HepG2 (cell line): ENCODE results near the gene TEX35. TPM values are rescaled to one million over a fixed set of nuclear protein-coding genes. Genes with fewer than 3 reads are reported as not detected.

Experiments
- GABPB1 ChIP-seq: IDR thresholded peaks from 2 replicates; pipeline ENCODE4 v1.6.1; 2016; ENCODE audit warnings: mild to moderate bottlenecking, missing genetic modification reagents, moderate library complexity, missing compliant biosample characterization
- GATAD1 ChIP-seq: IDR thresholded peaks from 2 replicates; pipeline ENCODE4 v1.6.1; 2016; ENCODE audit warnings: missing genetic modification reagents, missing compliant biosample characterization
- HCFC1 ChIP-seq: fragments of 150-350 bp; IDR thresholded peaks from 2 replicates; pipeline ENCODE4 v1.6.1; 2014; ENCODE audit warnings: low read depth, low read length
- HNRNPK ChIP-seq: fragments of 200-400 bp; formaldehyde crosslinking; IDR thresholded peaks from 2 replicates; pipeline ENCODE4 v1.6.1; 2018; ENCODE audit warnings: low read length, low read depth, moderate library complexity, mild to moderate bottlenecking; ENCODE audit not compliant: poor library complexity, severe bottlenecking
- KDM4B ChIP-seq: sonication (generic); formaldehyde crosslinking; IDR thresholded peaks from 2 replicates; pipeline ENCODE4 v1.4.0; 2020; ENCODE audit warnings: missing genetic modification reagents
- MNT ChIP-seq: fragments of 450-650 bp; IDR thresholded peaks from 2 replicates; pipeline ENCODE4 v1.6.1; 2016
- MXD1 ChIP-seq: sonication (generic); formaldehyde crosslinking; IDR thresholded peaks from 2 replicates; pipeline ENCODE4 v1.4.0; 2020; ENCODE audit warnings: mild to moderate bottlenecking, missing genetic modification reagents
- NR2F1 ChIP-seq, 2 experiments: fragments of 450-650 bp in 1 of 2; formaldehyde crosslinking in 1 of 2; IDR thresholded peaks; 2 replicates each; pipeline versions ENCODE4 v1.5.0 to v1.6.1; 2016 to 2020; ENCODE audit warnings: mild to moderate bottlenecking in 1 of 2, missing compliant biosample characterization in 1 of 2, missing genetic modification reagents in 1 of 2, moderate library complexity in 1 of 2
- ZBTB1 ChIP-seq: sonication (generic); formaldehyde crosslinking; IDR thresholded peaks from 2 replicates; pipeline ENCODE4 v1.4.0; 2020; ENCODE audit warnings: missing genetic modification reagents, borderline replicate concordance
- ZFX ChIP-seq: sonication (generic); formaldehyde crosslinking; IDR thresholded peaks from 2 replicates; pipeline ENCODE4 v1.4.0; 2020; ENCODE audit warnings: mild to moderate bottlenecking, low read depth, missing genetic modification reagents, moderate library complexity
- ZNF430 ChIP-seq: sonication (generic); formaldehyde crosslinking; IDR thresholded peaks from 2 replicates; pipeline ENCODE4 v1.9.0; 2021; ENCODE audit warnings: mild to moderate bottlenecking, missing genetic modification reagents
- ZNF772 ChIP-seq: sonication (generic); formaldehyde crosslinking; IDR thresholded peaks from 2 replicates; pipeline ENCODE4 v1.5.0; 2020; ENCODE audit warnings: mild to moderate bottlenecking, missing genetic modification reagents
- ZNF879 ChIP-seq: sonication (generic); formaldehyde crosslinking; IDR thresholded peaks from 2 replicates; pipeline ENCODE4 v1.8.1; 2023; ENCODE audit warnings: missing genetic modification reagents
- polyA plus RNA-seq, 8 experiments: library from polyadenylated mRNA; depleted of rRNA in 3 of 8; stranded (reverse) in 7 of 8; unstranded in 1 of 8; fragments of >200 nt; fragmentation: Illumina TruSeq in 4 of 8; extraction: Trizol in 4 of 8; gene quantifications; 2 replicates each; pipeline versions ENCODE4 v1.2.1 to v1.2.3, GENCODE V29; 2011 to 2016; ENCODE audit warnings: low read depth in 4 of 8, missing spikeins in 1 of 8, mixed read lengths in 1 of 8; ENCODE audit not compliant: insufficient read depth in 1 of 8
- total RNA-seq, 5 experiments: library from RNA; depleted of rRNA; stranded (reverse); fragments of >200 nt; fragmentation: Illumina TruSeq; extraction: Trizol; gene quantifications; 2 replicates each; pipeline ENCODE4 v1.2.3, GENCODE V29; 2016; ENCODE audit warnings: low read depth in 1 of 5
- TF ChIP-seq, protein P1 (sequence below): sonication (generic); formaldehyde crosslinking; IDR thresholded peaks from 2 replicates; pipeline ENCODE4 v1.4.0; 2020; ENCODE audit warnings: mild to moderate bottlenecking, missing genetic modification reagents
- TF ChIP-seq, protein P2 (sequence below): sonication (generic); formaldehyde crosslinking; IDR thresholded peaks from 2 replicates; pipeline ENCODE4 v1.5.1; 2020; ENCODE audit warnings: missing genetic modification reagents, mild to moderate bottlenecking, borderline replicate concordance
- TF ChIP-seq, protein P3 (sequence below): sonication (generic); formaldehyde crosslinking; IDR thresholded peaks from 2 replicates; pipeline ENCODE4 v1.9.0; 2021; ENCODE audit warnings: missing genetic modification reagents, borderline replicate concordance

Gene TEX35
- total and polyA plus RNA-seq, 2 of the 13 experiments (the other 11 are each of a cell fraction or from before 2014, with no cell fraction given), result not detected

GRCh38 chr1:178542554-178543289, 29.8 kb downstream of the TEX35 start (continued):
- TF ChIP-seq, protein P1, sequence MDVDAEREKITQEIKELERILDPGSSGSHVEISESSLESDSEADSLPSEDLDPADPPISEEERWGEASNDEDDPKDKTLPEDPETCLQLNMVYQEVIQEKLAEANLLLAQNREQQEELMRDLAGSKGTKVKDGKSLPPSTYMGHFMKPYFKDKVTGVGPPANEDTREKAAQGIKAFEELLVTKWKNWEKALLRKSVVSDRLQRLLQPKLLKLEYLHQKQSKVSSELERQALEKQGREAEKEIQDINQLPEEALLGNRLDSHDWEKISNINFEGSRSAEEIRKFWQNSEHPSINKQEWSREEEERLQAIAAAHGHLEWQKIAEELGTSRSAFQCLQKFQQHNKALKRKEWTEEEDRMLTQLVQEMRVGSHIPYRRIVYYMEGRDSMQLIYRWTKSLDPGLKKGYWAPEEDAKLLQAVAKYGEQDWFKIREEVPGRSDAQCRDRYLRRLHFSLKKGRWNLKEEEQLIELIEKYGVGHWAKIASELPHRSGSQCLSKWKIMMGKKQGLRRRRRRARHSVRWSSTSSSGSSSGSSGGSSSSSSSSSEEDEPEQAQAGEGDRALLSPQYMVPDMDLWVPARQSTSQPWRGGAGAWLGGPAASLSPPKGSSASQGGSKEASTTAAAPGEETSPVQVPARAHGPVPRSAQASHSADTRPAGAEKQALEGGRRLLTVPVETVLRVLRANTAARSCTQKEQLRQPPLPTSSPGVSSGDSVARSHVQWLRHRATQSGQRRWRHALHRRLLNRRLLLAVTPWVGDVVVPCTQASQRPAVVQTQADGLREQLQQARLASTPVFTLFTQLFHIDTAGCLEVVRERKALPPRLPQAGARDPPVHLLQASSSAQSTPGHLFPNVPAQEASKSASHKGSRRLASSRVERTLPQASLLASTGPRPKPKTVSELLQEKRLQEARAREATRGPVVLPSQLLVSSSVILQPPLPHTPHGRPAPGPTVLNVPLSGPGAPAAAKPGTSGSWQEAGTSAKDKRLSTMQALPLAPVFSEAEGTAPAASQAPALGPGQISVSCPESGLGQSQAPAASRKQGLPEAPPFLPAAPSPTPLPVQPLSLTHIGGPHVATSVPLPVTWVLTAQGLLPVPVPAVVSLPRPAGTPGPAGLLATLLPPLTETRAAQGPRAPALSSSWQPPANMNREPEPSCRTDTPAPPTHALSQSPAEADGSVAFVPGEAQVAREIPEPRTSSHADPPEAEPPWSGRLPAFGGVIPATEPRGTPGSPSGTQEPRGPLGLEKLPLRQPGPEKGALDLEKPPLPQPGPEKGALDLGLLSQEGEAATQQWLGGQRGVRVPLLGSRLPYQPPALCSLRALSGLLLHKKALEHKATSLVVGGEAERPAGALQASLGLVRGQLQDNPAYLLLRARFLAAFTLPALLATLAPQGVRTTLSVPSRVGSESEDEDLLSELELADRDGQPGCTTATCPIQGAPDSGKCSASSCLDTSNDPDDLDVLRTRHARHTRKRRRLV (CRISPR knock-in tag), result peak; percentile 25; the same call in 1 of the 2 replicates
- TF ChIP-seq GABPB1 (CRISPR knock-in tag), result peak; percentile 14; the same call in 1 of the 2 replicates
- peak; percentile 36; the same call in 1 of the 2 replicates for TF ChIP-seq ZNF430
- peak; percentile 1; the same call in 1 of the 2 replicates for TF ChIP-seq MXD1 (CRISPR knock-in tag)
- TF ChIP-seq HCFC1, result 0 out of 2 replicates have a peak, but pooled peaks have one; percentile 3
- TF ChIP-seq ZBTB1 (CRISPR knock-in tag), result no peak
- TF ChIP-seq ZNF879, result no peak
- TF ChIP-seq, protein P2, sequence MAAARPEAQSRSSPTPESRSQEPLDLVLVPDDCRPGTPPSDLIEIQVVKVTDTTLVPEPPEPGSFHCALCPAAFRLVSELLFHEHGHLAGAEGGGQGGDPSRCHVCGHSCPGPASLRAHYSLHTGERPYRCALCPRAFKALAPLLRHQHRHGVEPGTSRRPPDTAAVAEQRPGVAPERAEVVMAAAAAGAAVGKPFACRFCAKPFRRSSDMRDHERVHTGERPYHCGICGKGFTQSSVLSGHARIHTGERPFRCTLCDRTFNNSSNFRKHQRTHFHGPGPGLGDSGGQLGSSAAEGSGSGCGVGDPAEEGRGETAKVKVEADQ (CRISPR knock-in tag), result 0 out of 2 replicates have a peak, but pooled peaks have one; percentile 17
- peak; percentile 49 for TF ChIP-seq ZFX (CRISPR knock-in tag)
- TF ChIP-seq ZNF772, result no peak
- peak; percentile 66 for TF ChIP-seq HNRNPK
- TF ChIP-seq NR2F1 (CRISPR knock-in tag; IDR thresholded peaks at IDR 0.05), result 0 out of 4 replicates have a peak, but pooled peaks of 1 of the 2 experiments have one; percentile 3
- no peak for TF ChIP-seq MNT
- 0 out of 2 replicates have a peak, but pooled peaks have one; percentile 3 for TF ChIP-seq KDM4B (CRISPR knock-in tag)
- TF ChIP-seq, protein P3, sequence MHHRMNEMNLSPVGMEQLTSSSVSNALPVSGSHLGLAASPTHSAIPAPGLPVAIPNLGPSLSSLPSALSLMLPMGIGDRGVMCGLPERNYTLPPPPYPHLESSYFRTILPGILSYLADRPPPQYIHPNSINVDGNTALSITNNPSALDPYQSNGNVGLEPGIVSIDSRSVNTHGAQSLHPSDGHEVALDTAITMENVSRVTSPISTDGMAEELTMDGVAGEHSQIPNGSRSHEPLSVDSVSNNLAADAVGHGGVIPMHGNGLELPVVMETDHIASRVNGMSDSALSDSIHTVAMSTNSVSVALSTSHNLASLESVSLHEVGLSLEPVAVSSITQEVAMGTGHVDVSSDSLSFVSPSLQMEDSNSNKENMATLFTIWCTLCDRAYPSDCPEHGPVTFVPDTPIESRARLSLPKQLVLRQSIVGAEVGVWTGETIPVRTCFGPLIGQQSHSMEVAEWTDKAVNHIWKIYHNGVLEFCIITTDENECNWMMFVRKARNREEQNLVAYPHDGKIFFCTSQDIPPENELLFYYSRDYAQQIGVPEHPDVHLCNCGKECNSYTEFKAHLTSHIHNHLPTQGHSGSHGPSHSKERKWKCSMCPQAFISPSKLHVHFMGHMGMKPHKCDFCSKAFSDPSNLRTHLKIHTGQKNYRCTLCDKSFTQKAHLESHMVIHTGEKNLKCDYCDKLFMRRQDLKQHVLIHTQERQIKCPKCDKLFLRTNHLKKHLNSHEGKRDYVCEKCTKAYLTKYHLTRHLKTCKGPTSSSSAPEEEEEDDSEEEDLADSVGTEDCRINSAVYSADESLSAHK, result peak; percentile 5; the same call in 1 of the 2 replicates
- TF ChIP-seq GATAD1 (CRISPR knock-in tag), result peak; percentile 68
